Rectal smooth muscle tissue (tissue), 1 donor: ENCODE measurements around the gene SETDB2.

Experiments
- H3K27ac ChIP-seq: one replicate; pipeline ENCODE4 v1.7.0; 2013; ENCODE audit warnings: low read depth, low read length, inconsistent platforms
- H3K27me3 ChIP-seq: one replicate; pipeline ENCODE4 v1.7.0; 2013; ENCODE audit warnings: low read length; ENCODE audit not compliant: control insufficient read depth, insufficient read depth
- H3K36me3 ChIP-seq: one replicate; pipeline ENCODE4 v1.7.0; 2013; ENCODE audit warnings: low read length; ENCODE audit not compliant: control insufficient read depth, insufficient read depth
- H3K4me1 ChIP-seq: one replicate; pipeline ENCODE4 v1.7.0; 2013; ENCODE audit warnings: low read length; ENCODE audit not compliant: control insufficient read depth, insufficient read depth
- H3K4me3 ChIP-seq: one replicate; pipeline ENCODE4 v1.7.0; 2013; ENCODE audit warnings: low read length
- H3K9ac ChIP-seq: one replicate; pipeline ENCODE4 v1.7.0; 2013; ENCODE audit warnings: low read length

SETDB2 gene

DNA sequence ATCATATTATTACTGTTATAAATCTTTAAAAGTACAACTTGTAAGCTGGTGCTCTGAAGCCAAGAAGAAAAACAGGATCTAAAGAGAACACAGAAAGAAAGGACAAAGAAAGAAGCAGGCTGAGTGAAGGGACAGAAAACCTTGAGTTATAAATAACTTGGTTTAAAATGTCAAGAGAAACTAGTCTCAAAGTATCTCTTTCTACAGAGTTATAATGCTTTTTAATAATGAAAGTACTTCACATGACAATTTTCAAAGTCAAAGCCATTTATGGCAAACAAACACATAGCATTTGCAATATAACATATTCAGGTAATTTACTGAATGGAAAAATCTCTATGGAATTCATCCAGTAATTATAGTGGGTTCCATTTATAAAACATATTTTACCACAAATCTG lies 33.6 kb upstream of the SETDB2 start:
- Histone ChIP-seq H3K36me3 (no peaks in the 10 kb centered on the region), H3K9ac (no peak overlapping the region), H3K27me3 (no peaks in the 10 kb centered on the region), H3K4me3 (no peak overlapping the region), H3K4me1 (peaks cover 4% of the 10 kb centered on the region), H3K27ac (peak overlapping the region; percentile 6)

DNA sequence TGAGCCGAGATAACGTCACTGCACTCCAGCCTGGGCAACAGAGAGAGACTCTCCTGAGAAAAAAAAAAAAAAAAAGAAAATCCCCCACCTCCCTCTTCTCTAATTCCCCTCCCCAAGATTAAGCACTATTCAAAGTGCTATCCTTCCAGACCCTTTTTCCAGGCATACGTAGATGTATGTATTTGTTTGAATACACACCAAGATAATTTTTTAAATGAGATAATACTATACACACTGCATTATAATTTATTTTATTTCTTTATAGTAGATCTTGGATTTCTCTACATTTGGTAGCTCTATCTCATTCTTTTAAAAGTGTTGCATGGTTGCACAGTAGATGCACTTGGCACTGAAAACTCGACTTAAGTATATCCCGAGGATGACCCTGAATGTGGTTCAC lies 32.7 kb upstream of the SETDB2 start:
- Histone ChIP-seq H3K4me1 (peaks cover 4% of the 10 kb centered on the region), H3K36me3 (no peaks in the 10 kb centered on the region), H3K27ac (no peak overlapping the region), H3K4me3 (no peak overlapping the region), H3K9ac (no peak overlapping the region), H3K27me3 (no peaks in the 10 kb centered on the region)

- no peak overlapping the region for H3K4me3 ChIP-seq
- no peaks in the 10 kb centered on the region for H3K36me3 ChIP-seq
- no peak overlapping the region for H3K9ac ChIP-seq
- no peaks in the 10 kb centered on the region for H3K27me3 ChIP-seq
- H3K27ac ChIP-seq = no peak overlapping the region
- H3K4me1 ChIP-seq = peaks cover 4% of the 10 kb centered on the region
These were observed 31.3 kb upstream of the SETDB2 start for GRCh38 chr13:49412749-49413148.

DNA sequence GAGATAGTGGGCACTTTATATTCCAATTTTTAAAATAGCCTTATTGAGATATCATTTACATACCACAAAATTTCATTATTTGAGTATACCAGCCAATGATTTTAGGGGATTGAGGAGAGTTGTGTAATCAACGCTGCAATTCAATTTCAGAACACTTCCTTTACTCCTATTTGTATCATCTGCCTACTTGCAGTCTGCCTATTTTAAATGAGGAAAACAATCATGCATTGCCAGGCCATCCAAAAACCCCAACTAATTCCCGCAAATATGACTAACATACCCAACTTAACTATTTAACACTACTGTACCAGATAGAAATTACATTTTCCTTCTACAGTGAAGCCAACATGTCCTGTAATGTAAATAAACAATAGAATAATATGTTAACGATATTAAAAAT lies 26.9 kb upstream of the SETDB2 start:
- H3K4me3 ChIP-seq = no peak overlapping the region
- H3K27ac ChIP-seq = no peak overlapping the region
- no peaks in the 10 kb centered on the region for H3K27me3 ChIP-seq
- H3K4me1 ChIP-seq = no peaks in the 10 kb centered on the region
- no peak overlapping the region for H3K9ac ChIP-seq
- no peaks in the 10 kb centered on the region for H3K36me3 ChIP-seq

DNA sequence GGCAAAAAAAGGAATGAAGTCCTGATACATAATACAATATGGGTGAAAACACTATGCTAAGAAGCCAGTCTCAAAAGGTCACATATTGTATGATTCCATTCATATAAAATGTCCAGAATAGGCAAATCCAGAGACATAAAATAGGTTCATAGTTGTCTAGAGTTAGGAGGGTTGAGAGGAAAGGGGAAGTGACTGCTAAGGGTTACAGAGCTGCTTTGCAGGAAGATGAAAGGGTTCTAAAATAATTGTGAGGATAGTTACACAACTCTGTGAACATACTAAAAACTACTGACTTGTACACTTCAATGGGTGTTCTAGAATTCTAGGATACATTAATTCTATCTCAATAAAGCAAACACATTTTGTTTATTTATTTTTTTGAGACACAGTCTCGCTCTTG lies 25.9 kb upstream of the SETDB2 start:
- Histone ChIP-seq H3K27ac (no peak overlapping the region), H3K4me3 (no peak overlapping the region), H3K9ac (no peak overlapping the region), H3K27me3 (no peaks in the 10 kb centered on the region), H3K36me3 (no peaks in the 10 kb centered on the region), H3K4me1 (no peaks in the 10 kb centered on the region)

DNA sequence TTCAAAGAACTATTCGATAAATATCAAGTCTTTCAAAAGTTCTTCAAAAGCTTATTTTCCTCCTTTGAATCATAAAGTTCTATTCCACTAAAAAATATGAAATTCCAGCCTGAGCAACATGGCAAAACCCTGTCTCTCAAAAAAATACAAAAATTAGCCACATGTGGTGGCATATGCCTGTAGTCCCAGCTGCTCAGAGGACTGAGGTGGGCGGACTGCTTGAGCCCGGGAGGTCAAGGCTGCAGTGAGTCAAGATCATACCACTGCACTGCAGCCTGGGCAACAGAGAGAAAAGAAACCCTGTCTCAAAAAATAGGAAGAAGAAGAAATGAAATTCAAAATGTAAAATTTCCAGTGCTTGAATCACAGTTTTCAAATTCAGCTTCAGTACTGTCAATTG lies 24.8 kb upstream of the SETDB2 start:
- H3K27me3 ChIP-seq = no peaks in the 10 kb centered on the region
- no peak overlapping the region for H3K9ac ChIP-seq
- no peak overlapping the region for H3K27ac ChIP-seq
- H3K4me1 ChIP-seq = no peaks in the 10 kb centered on the region
- no peaks in the 10 kb centered on the region for H3K36me3 ChIP-seq
- no peak overlapping the region for H3K4me3 ChIP-seq

DNA sequence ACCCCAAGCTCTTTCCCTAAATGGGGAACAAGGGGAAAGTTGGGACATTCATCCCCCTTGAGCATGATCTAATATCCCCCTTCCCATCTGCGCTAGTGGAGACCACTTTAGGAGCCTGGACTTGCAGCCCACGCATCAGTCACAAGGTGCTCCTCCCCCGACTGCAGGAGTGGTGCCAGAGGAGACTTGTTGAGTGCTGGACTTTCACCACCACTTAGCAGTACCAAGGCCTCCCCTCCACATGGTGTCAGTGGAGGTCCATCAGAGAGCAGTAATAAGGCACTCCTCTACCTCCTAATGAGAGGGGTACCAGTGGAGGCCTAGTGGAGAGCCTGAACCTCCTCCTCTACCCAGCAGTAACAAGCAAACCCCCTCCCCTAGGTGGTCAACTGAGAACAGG lies 22.7 kb upstream of the SETDB2 start:
- H3K9ac ChIP-seq = no peak overlapping the region
- no peak overlapping the region for H3K27ac ChIP-seq
- H3K4me3 ChIP-seq = no peak overlapping the region
- H3K27me3 ChIP-seq = no peaks in the 10 kb centered on the region
- H3K36me3 ChIP-seq = no peaks in the 10 kb centered on the region
- no peaks in the 10 kb centered on the region for H3K4me1 ChIP-seq

GRCh38 chr13:49424011-49424560 lies 20.0 kb upstream of the SETDB2 start:
- Histone ChIP-seq H3K27ac (no peak overlapping the region), H3K9ac (no peak overlapping the region), H3K4me3 (no peak overlapping the region), H3K36me3 (no peaks in the 10 kb centered on the region), H3K4me1 (no peaks in the 10 kb centered on the region), H3K27me3 (no peaks in the 10 kb centered on the region)

DNA sequence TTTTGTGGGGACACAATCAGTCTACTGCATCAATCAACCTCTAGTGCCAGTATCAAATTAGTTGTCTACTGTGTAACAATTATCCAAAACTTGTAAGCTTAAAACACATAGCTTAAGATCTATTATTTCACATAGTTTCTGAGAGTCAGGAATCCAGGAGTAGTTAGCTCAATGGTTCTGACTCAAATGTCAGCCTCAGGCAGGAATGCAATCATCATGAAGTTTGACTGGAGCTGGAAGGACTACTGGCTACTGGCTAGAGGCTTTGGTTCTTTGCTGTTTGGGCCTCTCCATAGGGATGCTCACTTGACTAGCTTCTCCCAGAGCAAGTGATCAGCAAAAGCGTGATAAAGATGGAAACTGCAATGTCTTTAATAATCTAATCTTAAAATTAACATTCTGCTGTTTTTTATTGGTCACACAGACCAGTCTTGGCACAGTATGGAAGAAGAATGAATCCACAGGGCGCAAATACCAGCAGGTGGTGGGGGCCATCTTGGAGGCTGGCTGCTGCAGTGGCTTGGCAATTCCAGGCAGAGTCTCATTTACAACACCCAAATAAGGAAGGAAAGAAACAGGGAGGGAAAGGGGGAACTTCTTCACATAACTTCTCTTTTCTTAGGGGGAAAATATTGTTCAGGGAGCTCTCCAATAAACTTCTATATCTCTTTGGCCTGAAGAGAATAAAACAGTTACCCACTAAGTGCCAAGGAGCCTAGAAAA lies 15.9 kb upstream of the SETDB2 start:
- Histone ChIP-seq H3K4me1 (no peaks in the 10 kb centered on the region), H3K27me3 (no peaks in the 10 kb centered on the region), H3K4me3 (no peak overlapping the region), H3K9ac (no peak overlapping the region), H3K36me3 (no peaks in the 10 kb centered on the region), H3K27ac (no peak overlapping the region)

GRCh38 chr13:49429121-49429520 lies 15.0 kb upstream of the SETDB2 start:
- Histone ChIP-seq H3K36me3 (no peaks in the 10 kb centered on the region), H3K4me1 (no peaks in the 10 kb centered on the region), H3K27me3 (no peaks in the 10 kb centered on the region), H3K4me3 (no peak overlapping the region), H3K27ac (no peak overlapping the region), H3K9ac (no peak overlapping the region)

DNA sequence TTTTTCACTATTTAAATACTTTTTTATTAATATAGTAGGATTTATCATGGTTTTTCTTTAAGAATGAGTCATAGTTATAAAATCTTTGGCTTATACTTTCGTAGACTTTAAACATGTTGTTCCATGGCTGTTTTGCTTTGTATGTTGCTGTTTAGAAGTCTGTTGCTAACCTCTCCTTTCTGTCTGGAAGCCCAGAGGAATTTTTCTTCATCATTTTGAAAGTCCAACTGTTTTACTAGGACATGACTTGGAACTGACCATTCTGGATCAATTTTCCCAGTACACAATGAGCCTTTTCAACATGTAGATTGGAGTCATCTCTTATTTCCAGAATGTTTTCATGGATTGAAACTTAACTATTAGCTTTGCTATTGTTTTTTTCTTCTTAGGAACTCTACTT lies 8.1 kb upstream of the SETDB2 start:
- H3K36me3 ChIP-seq = no peaks in the 10 kb centered on the region
- peak overlapping the region; percentile 65 for H3K27ac ChIP-seq
- H3K27me3 ChIP-seq = no peaks in the 10 kb centered on the region
- peaks cover 5% of the 10 kb centered on the region for H3K4me1 ChIP-seq
- no peak overlapping the region for H3K4me3 ChIP-seq
- H3K9ac ChIP-seq = no peak overlapping the region

DNA sequence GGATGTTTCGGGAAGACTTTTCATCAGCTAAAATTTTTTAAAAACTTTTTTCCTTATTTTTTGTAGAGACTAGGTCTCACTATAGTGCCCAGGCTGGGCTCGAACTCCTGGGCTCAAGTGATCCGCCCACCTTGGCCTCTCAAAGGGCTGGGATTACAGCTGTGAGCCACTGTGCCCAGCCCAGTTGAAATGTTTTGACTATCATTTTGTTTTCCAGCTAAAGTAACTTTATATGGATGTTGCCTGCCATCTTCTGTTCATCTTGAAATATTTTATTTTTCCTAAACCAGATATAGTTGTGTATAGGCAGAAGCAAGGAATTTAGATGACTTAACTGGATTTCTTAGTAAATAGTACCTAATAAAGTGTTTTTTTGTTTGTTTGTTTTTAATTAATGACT lies 7.2 kb upstream of the SETDB2 start:
- Histone ChIP-seq H3K36me3 (no peaks in the 10 kb centered on the region), H3K27ac (peak overlapping the region; percentile 65)

GRCh38 chr13:49437705-49438104 lies 6.4 kb upstream of the SETDB2 start:
- no peak overlapping the region for H3K27ac ChIP-seq
- H3K27me3 ChIP-seq = no peaks in the 10 kb centered on the region
- no peaks in the 10 kb centered on the region for H3K36me3 ChIP-seq
- no peak overlapping the region for H3K4me3 ChIP-seq
- peaks cover 5% of the 10 kb centered on the region for H3K4me1 ChIP-seq
- H3K9ac ChIP-seq = no peak overlapping the region

More for the DNA sequence above, 7.2 kb upstream of the SETDB2 start:
- no peaks in the 10 kb centered on the region for H3K27me3 ChIP-seq
- no peak overlapping the region for H3K4me3 ChIP-seq
- H3K4me1 ChIP-seq = peaks cover 5% of the 10 kb centered on the region
- H3K9ac ChIP-seq = no peak overlapping the region
